GM19239 (cell line): Measurements from ENCODE around the gene SKOR1.

Source experiments
- DNase-seq: peaks from one replicate; pipeline ENCODE4 v3.0.0; 2011; ENCODE audit warnings: low spot score; ENCODE audit not compliant: insufficient read length
- FAIRE-seq: peaks from 2 replicates; lab custom pipeline; 2011; peaks lifted over from hg19 to GRCh38; lab: Jason Lieb, UNC

Gene SKOR1

GRCh38 chr15:67792250-67792942 is 32.9 kb upstream of the SKOR1 start:
- no peak for DNase-seq
- no peak for FAIRE-seq

DNA sequence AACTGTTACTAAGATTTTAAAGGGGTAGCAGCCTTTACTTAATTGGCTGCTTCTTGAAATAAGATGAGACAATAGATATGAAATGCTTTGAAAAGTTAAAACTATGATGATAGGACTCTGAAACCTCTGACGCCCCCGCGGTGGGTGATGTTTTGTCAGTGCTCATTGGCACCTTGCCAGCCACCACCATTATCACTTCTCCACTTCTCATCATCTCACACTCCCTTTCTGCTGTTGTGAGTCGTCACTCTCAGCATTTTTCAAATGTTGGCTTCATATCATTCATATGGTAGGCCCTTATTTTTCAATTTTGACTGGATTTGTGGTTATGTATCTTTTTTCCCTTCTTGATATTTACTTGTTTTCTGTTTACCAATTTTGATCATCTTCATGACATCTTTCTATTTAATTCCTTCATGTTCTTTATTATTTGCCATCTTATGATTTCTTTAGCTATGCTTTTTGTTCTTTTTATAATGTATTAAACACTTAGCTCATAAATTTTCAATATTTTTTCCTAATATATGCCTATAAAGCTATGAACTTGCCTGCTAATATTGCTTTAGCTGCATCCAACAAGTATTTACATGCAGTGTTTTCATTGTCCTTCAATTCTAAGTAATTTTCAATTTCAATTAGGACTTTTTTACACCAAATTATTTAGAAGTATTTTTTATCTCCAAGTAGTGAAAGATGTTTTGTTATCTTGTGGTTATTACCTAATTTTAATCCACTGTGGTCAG is 30.3 kb upstream of the SKOR1 start:
- no peak for DNase-seq
- no peak for FAIRE-seq

DNA sequence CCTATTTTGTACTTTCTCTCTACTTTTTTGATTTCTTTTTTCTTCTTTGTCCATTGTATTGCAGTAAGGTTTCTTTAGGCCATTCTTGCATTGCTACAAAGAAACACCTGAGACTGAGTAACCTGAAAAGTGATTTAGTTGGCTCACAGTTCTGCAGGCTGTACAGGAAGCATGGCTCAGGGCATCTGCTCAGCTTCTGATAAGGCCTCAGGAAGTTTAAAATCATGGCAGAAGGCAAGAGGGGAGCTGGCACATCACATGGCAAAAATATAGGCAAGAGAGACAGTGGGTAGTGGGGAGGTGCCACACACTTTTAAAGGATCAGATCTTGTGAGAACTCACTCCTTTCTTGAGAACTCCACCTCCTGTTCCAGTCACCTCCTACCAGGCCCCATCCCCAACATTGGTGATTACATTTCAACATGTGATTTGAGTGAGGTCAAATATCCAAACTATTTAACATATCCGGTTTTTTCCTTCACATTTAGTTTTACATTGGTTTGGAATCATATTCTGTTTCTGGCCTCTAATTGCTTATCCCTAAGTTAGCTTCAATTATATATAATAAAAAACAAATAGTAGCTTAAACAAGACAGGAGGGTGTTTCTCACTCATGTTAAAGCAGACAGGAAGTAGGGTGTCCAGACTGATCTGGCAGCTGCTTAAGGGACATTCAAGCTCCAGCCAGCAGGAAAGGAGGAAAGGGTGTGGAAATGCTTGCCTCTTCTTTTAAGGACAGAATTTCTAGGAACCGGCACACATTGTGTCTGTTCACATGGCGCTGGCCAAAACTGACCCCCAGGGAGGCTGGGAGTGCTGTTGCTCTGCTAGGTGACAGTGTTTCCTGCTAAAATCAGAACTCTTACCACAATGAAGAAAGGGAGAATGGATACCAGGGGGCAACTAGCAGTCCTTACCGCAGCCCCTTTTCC is 28.8 kb upstream of the SKOR1 start:
- DNase-seq (no peak), FAIRE-seq (no peak)

DNA sequence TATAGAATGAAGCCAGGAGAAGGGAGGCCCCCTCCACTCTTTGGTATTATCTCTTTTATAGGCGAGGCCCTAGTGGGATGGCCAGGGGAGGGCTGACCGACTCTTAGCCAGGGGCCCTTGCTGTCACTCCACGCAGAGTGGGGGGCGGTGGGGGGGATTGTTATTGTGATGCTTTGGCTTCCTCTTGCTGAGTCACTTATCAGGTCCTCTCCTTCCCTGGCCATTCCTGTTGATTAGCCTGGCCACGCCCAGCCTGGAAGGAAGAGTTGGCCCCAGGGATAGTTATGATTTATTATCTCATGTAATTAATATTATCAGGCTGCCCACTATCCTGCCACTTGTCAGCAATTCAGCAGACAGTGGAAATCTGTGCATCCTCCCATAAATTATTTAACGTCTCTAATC is 25.5 kb upstream of the SKOR1 start:
- DNase-seq (no peak), FAIRE-seq (no peak)

- FAIRE-seq (no peak), DNase-seq (no peak)
Measured at GRCh38 chr15:67801142-67801541, 24.2 kb upstream of the SKOR1 start.

DNA sequence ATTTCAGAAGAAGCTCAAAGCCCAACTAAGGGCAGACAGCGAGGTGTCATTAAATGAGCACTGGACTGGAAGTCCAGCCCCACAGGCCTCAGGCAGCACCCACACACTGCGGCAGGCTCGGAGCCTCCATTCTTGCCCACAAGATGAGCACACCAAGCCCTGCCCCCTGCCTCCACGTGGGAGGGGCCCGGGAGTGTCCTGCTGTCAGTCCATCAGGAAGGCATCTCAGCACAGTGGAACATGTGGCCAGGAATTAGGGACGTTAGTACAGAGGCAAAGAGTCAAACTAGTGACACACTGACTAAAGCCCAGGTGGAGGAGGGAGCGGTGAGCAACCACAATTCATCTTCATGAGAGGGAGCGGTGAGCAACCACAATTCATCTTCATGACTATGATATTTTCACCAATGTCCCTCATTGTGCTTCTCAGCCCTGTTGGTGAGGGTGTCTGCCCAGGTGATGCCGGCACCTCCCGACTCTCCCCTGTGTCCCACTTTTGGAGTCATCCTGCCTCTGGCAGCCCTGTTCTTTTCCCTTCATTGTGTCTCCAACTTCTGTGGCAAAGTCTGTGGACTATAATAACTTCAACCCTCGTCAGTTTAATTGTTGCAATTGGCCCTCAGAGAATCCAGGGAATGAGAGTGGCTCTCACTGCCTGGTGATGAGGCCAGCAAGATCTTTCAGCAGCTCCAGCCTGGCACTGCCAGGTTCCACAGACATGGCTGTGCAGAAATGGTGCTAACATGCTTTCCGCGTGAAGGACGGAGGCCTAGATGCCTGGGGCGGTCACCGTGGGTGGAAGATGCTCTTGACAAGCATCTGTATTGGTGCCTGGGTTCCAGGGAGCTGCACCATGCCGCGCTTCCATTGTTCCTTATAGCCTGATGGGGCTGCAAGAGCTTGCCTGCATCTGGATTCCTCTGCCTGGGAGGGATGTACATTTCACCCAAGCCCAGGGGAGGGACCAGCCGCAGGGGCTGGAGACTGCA is 23.1 kb upstream of the SKOR1 start:
- FAIRE-seq = no peak
- no peak for DNase-seq

GRCh38 chr15:67803299-67803698 is 22.0 kb upstream of the SKOR1 start:
- DNase-seq (no peak), FAIRE-seq (no peak)

GRCh38 chr15:67803996-67804843 is 21.1 kb upstream of the SKOR1 start:
- no peak for FAIRE-seq
- DNase-seq = no peak

GRCh38 chr15:67805008-67805665 is 20.2 kb upstream of the SKOR1 start:
- FAIRE-seq (no peak), DNase-seq (no peak)

DNA sequence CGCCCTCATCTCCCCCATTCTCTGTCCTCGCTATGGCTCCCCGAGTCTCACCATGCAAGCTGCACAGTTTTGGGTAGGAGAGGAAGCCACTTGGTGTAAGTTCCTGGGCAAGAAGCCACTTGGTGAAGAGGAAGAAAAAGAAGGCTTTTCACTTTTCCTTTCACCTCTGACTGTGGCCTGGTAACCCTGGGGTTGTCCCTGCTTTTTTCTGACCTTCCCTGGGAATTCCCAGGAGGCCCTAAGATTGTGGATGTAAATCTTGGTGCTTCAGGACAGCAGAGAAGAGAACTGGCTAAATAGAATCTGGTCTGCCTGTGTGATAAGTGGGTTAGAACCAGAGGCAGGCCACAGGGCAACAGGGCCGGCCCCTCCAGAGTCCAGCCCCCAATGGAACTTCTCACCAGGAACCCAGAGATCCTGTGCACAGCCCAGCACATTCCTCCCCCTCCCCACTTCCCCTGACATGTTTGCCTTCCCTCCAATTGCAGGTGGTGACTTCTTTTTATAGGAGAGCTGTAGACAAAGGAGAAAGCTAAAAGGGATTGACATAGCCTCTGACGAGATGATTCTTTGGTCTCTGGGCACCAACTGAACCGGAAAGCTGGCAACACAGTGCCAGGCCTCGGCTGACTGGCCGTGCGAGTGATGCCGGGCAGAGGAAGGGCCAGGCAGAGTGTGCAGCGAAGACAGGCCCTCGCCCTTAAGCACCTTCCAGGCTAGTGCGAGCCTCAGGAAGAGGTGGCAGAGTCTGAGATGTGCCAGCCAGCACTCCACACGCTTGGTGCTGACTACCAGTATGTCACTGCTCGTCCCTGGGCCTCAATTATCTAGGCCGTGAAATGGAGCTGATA is 19.4 kb upstream of the SKOR1 start:
- DNase-seq (no peak), FAIRE-seq (no peak)

- FAIRE-seq = no peak
- DNase-seq = no peak
Measured at GRCh38 chr15:67806536-67806935, 18.8 kb upstream of the SKOR1 start.

GRCh38 chr15:67807141-67807540 is 18.2 kb upstream of the SKOR1 start:
- FAIRE-seq = no peak

DNA sequence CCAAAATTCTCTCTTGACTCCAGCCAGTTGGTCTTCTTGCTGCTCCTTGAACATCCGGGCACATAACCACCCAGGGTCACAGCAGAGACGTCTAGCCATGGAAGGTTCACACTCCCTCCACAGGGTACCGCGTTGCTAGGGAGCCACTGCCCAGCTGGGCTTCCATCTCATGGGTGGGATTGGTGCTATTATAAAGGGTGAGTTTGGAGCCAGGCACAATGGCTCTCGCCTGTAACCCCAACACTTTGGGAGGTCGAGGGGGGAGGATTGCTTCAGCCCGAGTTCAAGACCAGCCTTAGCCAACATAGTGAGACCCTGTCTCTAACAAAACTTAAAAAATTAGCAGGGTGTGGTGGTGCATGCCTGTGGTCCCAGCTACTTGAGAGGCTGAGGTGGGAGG is 17.5 kb upstream of the SKOR1 start:
- DNase-seq (no peak), FAIRE-seq (no peak)

More at GRCh38 chr15:67807141-67807540, 18.2 kb upstream of the SKOR1 start:
- DNase-seq = no peak

- DNase-seq (no peak), FAIRE-seq (no peak)
Measured at GRCh38 chr15:67808821-67809220, 16.5 kb upstream of the SKOR1 start.

- no peak for FAIRE-seq
- DNase-seq = no peak
Measured at GRCh38 chr15:67809441-67809840, 15.9 kb upstream of the SKOR1 start.

GRCh38 chr15:67809866-67810265 is 15.4 kb upstream of the SKOR1 start:
- FAIRE-seq (no peak), DNase-seq (no peak)

DNA sequence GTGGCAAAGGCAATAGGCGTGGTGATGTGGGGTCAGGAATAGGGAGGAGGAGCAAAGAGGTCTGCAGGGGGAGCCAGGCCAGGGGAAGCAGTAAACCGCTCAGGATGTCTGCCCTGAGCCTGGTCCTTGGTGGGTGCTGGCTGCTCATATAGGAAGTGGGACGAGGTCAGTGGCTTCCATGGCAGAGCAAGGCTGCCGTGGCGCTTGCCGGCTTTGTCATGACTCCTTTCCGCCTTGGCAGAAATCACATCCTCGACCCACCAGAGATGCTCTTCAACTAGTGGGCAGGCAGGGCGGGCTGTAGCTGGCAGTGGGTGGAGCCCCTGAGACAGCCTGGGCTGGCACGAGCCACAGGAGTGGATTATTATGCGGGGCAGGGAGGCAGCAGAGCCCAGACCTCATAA is 13.1 kb upstream of the SKOR1 start:
- DNase-seq = no peak
- no peak for FAIRE-seq
